ENCODE results near the gene STARD13.
"Not testable (repeated sequence)": the region's sequence is repeated elsewhere in the genome, so short reads cannot be mapped to it uniquely, and the experiment has no call there.

STARD13 gene

DNA sequence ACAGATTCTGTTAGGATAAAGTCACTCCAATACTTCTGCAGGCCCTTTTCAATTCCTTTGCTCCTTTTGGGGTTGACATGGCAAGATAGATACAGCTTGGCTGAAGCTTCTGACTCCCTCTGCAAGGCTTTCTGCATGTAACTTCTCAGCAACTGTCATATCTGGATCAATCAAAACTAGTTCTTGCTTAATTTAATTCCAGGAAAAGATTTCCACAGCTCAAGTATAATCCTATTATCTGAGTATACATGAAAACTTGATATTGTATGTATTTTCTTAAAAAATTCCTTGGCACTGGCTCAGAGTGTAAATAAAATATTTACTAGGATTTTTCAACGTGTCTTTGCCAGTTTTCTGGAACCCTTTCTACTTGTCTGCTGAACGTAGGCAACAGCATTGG lies 109.6 kb downstream of the STARD13 start:
- no peak for DNase-seq (ENCODE audit: low spot score)

DNA sequence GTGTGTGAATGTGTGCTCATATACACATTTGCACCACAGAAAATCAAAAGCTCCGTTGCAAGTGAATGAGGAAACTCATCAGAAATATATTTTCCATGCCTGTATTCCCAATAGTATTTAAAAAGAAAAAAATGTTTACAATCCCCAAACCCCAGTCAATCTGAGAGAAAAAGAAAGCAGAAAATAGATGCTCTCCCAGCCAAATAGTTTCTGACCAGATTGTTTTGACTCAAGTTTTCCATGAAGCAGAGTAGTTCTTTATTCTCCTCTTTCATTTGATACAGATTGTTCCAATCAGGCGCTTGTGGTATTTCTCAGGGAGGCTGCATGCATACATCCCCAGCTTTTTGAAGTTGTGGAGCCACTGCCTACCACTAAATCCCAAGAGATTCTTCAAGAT lies 110.6 kb downstream of the STARD13 start:
- DNase-seq (ENCODE audit: low spot score): no peak

DNA sequence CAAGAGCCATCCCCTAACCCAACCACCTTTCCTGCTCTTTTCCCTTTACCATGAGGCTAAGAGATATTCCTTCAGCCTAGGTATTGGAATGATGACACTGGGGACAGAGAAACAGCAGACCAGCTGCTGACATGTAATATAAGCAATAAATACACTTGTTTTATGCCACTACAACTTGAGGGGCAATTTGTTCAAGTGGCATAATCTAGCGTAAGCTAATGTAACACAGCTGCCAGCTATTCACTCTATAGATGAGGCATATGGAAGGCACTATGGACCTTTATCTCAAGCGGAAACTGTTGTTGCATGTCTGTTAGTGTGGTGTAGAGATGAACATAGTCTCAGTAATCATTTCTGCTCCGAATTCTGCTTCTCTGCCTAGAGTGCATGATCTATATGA lies 111.1 kb downstream of the STARD13 start:
- no peak for DNase-seq (ENCODE audit: low spot score)

DNA sequence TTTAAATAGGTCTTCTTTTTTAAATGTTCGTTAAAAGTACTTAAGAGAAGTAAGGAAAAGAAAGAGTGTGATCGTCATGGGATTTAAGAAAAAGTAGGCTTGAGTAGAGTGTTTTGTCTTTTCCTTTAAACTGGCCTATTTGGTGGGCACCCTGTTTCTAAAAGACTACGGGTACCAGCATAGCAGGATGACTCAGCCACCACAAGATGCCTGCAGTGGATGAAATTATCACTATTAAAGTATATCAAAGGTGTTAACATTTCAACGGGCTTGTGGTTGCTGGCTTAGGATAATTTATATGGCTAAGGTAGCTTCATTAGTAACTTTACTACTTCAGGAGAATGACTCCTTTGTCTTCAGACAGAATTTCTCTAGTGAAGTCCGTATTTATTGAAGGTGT lies 112.6 kb downstream of the STARD13 start:
- no peak for DNase-seq (ENCODE audit: low spot score)

DNA sequence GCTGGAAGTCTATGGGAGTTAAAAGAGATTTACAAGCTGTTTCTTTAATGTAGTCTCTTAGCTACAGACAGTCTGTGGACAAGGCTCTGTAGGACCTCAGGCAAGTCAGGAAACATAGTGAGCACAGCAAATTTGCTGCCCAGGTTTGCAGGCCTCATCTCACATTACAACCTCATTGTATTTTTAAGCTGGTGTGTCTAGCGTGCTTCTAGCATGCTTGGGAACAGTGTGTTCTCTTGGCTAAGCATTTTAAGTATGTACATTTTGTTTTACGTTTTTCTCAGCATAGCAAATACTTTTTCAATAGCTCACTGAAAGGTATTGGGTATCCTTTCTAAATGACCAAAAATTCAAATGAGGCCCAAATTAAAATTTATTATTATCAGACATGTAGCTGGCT lies 113.2 kb downstream of the STARD13 start:
- DNase-seq (ENCODE audit: low spot score): no peak

DNA sequence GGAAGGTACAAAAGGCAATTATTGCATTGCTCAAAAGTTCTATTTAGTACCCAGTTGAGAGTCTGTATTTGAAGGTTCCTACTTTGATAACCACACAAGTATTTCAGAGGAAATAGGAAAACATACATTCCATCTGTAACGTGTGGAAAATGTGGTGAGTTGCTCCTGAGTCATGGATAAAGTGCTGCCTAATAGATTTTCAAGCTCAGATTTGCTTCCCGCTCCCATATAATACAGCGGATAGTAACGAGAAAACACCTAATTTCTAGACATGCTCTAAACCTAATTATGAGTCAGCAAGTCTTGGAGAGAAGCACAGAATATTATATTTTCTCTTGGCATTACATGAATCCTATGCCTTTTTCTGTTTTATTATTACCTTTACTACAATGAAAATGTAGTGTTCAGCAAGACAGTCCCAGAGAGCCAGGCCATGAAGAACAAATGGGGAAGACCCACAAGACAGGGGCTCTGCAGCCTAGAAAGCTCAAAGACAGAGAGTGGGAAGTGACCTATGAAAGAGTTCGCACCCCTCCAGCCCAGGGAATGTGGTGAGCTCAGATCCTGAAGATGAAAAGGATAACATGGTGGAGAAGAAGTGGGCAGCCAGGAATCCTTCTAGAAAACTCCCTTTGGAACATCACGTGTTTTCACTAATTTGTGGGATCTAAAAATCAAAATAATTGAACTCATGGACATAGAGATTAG lies 116.1 kb downstream of the STARD13 start:
- DNase-seq (ENCODE audit: low spot score): peak; percentile 42

DNA sequence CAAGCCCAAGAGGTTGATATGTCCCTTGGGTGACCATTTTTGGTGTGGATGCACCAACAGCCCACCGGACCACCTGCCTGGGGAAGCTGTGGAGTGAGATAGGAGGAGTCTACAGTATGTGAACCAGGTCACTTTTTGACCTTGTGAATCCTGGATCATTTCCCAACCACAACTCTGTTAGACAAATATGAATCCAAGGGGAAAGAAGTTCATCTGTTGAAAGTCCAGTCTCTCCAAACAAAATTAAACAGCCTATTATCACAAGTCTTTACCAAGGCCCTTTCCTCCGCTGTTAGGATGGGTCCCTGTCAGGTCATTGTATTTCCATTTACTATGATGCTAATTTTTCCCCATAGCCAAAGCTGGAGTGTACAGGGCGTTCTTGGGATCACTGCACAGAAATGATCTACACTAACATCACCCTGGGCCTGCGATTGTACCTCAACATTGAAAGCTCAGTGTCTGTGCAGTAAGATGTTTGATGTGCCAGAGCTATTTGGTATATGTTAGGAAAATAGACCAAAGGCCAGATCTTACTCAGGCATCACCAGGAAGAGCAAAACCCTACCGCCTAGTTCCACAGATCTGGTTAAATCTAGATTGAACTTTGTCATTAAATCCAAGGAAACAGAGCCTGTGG lies 117.1 kb downstream of the STARD13 start:
- DNase-seq (ENCODE audit: low spot score): no peak

DNA sequence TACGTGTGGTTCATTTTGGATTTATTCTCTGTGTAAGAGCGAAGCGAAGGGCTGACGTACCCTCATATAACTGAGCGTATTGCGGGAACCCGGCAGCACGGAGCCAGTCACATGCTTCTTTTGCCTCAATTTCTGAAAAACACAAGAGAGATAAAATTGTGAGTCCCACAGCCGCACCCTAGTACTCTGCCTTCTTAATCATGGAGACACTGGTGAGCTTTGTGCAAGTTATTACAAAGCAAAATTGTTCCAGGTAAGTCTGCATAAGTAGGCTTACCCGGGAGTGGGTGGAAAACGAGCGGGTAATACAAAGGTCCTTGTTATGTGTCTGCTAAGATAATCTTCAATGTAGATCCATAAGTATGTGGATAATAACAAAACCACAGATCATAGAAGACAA lies 118.1 kb downstream of the STARD13 start:
- DNase-seq (ENCODE audit: low spot score): peak; percentile 76

DNA sequence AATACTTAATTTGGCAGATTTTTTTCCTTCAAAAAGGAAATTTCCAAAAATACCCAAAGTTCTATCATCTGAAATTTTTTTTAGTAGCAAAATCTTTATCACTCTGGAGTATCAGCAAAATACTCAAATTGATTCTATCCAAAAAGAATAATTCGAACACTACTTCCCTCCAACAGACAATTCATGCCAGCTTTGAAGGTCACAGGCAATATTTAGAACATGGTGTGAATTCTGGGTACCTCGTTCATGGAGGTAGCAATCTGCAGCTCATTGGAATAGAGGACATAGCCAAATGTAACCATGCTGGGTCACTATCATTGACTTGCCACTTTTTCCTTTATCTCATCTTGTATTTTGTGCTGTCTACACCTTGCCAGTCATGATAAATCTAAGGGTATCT lies 119.8 kb downstream of the STARD13 start:
- no peak for DNase-seq (ENCODE audit: low spot score)

DNA sequence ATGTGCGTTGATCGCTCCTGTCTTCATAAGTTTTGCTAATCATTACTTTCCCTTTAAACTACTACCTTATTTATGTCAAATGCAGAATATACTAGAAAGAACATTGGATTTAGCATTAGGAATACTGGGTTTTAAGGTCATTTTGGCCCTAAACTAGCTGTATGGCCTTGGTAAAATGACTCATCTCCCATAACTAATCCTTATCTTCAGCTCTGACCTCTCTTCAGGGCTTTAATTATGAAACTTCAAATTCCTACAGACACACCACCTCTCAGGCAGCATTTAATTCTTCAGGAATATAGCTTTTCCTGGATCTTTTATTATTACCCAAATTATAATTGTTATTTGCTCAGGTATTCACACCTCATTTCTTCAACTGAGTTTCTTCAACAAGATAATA lies 121.2 kb downstream of the STARD13 start:
- no peak for DNase-seq (ENCODE audit: low spot score)

DNA sequence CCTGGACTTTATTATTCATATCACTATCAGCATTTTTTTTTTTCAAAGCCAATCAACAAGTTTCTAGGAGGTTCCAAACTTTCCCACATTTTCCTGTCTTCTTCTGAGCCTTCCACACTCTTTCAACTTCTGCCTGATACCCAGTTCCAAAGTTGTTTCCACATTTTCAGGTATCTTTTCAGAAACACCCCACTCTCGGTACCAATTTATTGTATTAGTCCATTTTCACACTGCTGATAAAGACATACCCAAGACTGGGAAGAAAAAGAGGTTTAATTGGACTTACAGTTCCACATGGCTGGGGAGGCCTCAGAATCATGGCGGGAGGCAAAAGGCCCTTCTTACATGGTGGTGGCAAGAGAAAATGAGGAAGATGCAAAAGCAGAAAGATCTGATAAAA lies 122.8 kb downstream of the STARD13 start:
- not testable (repeated sequence) for DNase-seq (ENCODE audit: low spot score)

DNA sequence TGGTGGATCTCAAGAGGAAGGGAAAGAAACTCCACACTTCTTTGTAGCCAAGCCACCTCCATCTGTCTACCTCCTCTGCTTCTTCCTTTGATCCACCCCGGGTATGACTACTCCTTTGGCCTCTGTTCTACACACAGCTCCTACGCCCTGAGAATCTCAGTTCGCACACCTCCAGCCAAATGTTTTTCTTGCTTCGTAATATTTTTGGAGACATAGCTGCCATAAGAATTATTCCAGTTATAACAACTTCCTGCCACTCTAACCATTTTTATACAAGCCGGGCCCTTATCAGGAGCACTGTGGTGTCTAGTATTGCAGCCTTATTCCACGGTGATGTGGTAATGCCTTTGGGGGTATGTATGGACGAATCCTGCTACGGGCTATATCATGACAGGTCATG lies 126.7 kb downstream of the STARD13 start:
- no peak for DNase-seq (ENCODE audit: low spot score)

DNA sequence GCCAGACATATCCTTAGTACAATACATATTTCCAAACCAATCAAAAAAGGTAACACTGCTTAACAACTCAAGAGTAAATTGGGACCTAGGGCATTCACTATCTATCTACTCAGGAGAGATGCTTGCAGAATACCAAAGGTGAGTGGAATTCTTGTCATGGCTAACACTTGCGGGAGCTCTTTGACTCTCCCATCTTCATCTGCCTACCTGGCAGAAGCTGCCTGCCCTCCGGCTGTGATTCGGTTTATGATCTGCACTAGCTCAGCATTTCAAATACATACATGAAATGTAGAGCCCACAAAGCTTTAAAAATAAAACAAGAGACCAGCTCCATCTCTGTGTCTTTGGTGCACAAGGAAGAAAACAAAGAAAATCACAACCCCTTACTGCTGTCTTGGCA lies 127.3 kb downstream of the STARD13 start:
- no peak for DNase-seq (ENCODE audit: low spot score)

DNA sequence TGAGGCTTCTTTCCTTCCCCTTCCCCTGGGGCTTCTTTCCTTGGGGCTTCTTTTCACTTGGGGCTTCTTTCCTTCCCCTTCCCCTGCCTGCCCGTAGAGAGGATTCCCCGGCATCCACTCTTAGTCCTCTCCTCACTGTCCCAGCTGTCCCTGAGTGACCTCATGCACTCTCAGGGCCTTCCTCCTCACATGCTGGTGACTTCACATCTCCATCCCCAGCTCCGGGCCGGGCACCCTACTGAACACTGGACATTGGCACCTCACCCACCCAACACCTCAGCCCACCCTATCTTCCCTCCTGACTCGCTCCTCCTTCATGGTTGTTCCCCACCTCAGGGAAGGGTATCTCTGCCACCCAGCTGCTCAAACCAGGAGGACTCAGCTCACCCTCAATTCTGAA lies 130.6 kb downstream of the STARD13 start:
- no peak for DNase-seq (ENCODE audit: low spot score)

DNA sequence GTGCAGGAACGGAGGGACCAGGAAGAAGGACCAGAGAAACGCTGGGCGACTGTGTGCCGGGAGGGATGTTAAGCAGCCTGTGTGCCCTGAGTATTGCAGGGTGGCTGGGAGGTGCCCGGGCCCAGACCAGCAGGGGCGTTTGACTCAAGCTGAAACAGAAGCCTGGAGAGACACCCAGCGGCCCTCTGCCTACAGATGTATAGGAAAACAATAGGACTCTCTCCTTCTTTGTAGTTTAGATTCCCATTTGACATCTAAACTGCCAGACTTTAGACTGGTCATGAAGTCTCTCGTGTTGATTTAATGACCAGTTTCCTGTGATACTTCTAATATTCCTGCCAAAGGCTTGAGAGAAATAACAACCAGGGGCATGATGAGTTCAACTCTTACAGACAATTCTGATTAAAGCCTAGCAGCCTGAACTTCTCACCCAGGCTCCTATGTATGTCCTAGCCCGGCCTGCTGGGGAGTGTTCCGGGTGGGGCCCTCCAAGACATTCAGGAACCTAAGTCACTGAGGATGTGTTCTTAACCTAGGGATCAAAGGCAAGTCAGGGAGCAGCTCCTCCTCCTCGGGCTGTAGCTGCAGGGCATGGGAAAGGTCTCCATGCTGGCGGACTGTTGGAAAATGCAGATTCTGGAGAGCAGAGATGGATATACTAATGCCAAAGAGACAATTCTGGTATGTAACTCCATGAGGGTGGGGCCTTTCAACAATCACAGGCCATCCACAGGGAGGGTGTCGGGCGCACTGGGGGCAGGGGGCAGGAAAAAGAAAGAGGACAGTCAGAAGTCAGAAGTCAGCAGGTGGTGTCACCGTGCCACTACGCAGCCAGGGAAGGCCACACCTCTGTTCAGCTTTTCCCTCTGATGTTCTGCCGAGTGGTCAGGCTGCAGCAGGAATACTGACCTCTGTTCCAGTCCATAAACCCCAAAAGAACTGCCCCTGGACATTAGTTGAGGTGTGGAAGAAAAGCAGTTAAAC lies 131.8 kb downstream of the STARD13 start:
- DNase-seq (ENCODE audit: low spot score): no peak

DNA sequence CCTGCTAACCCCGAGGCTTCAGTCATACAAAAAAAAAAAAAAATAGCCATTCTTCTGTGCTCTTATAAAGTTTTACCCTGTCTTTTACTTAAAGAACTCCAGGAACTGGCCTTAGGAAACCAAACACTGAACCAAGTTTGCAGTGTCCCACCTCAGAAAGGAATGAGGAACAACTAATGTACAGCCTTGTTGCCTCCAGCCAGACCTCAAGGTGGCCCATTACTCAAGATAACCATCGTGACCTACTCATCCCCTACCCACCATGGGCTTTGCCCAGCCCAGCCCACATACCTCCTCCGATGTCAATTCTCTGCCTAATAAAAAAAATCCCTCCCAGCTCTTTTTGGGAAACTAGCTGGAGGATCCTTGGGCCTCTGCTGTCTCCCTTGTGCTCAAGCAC lies 133.2 kb downstream of the STARD13 start:
- no peak for DNase-seq (ENCODE audit: low spot score)

DNA sequence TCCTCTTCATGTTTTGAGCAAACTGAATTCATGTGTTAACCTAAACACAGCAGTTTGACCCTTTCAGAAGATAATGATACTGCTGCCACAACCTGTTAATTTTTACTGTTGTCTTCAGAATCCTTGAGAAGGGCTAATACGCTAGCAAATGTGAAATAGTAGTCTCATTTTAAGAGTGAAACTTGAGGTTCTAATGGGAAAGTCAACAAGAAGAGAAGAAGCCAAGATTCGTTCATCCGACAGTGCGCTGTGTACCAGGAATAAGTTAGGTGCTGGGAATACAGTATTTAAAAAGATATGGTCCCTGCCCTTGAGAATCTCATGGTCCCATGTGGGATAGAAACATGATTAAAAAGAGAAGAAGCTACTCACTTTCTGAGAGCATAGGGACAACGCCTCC lies 134.9 kb downstream of the STARD13 start:
- DNase-seq (ENCODE audit: low spot score): no peak

DNA sequence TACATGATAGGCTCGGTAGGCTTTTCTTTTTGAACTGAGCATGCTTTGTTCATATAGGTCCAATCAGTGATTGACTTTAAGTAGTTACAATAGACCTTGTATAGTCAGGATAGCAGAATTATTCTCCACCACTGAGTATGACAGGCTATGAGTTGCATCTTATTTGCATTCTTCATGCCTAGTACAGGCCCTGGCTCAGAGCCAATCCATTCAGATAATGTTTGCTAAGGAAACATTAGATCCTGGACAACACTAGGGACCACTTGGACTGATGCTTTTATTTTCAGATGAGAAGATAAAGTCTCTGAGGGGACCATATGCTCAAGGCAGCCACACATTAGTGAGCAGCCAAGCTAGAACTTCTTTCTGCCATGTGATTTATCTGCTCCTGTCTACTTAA lies 135.4 kb downstream of the STARD13 start:
- peak; percentile 58 for DNase-seq (ENCODE audit: low spot score)

DNA sequence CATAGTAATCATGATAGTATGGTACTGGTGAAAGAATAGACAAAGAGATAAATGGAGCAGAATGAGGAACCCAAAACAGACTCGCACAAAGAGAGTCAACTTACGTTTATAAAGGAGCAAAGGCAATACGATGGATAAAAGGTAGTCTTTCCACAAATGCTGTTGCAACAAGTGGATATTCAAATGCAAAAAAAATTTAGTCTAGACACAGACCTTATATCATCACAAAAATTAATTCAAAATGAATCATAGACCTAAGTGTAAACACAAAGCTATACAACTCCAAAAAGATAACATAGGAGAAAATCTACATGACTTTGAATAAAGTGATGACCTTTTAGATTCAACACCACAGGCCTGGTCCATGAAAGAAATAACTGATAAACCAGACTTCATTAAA lies 137.7 kb downstream of the STARD13 start:
- DNase-seq (ENCODE audit: low spot score): no peak

DNA sequence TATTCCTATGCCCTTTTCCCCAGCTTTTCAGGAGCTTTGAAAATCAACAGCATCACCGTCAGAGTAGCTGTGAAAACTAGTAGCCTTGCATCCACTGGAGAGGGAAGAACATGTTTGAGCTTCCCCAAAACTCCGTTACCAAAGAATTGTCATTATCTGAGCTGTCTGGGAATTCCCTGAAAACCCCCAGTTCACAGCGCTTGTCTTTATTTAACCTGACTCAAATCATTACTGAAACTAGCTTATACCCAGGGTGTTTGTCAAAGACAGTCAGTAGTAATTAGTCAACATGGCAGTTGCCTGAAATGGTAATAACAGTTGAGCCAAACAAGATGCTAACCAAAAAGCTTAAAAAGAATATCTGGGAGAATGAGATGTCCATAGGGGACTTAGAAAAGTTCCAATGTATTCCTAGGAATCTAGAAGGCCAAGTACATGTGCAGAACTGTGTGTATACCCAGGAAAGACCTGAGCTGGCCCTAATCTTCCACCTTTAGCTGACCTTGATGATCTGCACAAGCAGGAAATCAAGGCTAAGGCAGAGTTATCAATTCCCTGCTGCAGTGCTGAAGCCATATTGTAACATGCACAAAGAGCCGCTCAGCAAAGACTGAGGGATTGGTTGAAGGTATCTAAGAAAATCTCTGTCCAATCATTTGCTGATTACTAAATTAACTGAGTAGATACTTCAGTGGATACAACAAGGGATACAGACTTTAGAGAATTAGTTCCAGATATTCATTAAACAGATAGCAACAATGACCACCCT lies 138.5 kb downstream of the STARD13 start:
- DNase-seq (ENCODE audit: low spot score): no peak

DNA sequence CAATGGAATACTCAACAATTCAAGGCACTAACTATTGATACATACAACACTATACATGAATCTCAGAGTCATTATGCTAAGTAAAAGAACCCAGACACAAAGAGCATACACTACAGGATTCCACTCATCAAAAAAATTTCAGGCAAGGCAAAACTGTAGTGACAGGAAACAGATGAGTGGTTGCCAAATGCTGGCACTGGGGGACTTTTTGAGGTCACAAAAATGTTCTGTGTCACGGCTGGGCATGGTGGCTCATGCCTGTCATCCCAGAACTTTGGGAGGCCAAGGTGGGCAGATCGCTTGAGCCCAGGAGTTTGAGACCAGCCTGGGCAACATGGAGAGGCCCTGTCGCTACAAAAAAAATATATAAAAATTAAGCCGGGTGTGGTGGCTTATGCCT lies 139.9 kb downstream of the STARD13 start:
- DNase-seq (ENCODE audit: low spot score): no peak

DNA sequence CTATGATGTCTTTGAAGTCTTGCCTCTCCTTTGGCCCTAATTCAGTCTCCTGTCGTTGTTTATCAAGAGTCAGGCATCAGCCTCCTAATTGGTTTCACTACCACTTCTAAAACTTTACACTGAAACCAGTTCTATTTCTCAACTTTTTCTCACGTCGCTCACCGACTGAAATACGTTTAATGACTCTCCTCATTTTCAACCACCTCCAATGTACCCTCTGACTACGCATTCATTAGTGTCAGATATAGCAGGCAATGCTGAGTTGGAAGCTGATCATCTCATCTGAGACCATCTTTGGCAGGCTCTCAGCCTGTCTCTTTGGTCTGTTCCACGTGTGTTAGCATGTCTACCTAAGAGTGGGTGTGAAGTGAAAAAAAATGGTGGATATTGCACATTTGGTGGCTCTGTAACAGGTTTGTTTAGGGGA lies 141.2 kb downstream of the STARD13 start:
- no peak for DNase-seq (ENCODE audit: low spot score)
